Measurements from ENCODE around the gene KCNQ1.

Gene KCNQ1

DNA sequence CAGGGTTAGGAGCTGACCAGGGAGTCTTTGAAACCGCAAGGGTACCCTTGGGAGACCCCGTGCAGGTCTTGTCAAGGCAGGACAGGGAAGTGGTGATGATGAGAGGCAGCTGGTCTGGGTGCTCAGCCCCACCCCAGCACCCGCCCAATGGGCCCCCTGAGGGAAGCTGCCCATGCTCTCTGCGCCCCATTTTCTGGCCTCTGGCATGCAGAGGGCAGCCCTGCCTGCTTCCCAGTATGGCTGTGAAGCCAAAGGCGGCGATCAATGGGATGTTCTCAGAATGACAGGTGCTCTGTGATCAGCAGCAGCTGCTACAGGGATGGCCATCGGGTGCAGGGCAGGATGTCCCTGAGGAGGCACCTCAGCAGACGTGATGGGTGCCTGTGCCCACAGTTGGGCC lies 386.1 kb downstream of the KCNQ1 start:
- ATAC-seq, result no peak
- TF ChIP-seq GLIS3 (CRISPR knock-in tag; IDR thresholded peaks at IDR 0.05) (no peak), ISL1 (CRISPR knock-in tag; IDR thresholded peaks at IDR 0.05) (no peak), CSDC2 (CRISPR knock-in tag; IDR thresholded peaks at IDR 0.05) (no peak), ZNF8 (CRISPR knock-in tag; IDR thresholded peaks at IDR 0.05) (no peak), POU6F1 (CRISPR knock-in tag; IDR thresholded peaks at IDR 0.05; ENCODE audit: borderline replicate concordance, low read depth) (no peak), TSHZ2 (CRISPR knock-in tag; IDR thresholded peaks at IDR 0.05) (no peak), BACH2 (CRISPR knock-in tag; IDR thresholded peaks at IDR 0.05; ENCODE audit: borderline replicate concordance) (no peak), ZNF565 (CRISPR knock-in tag; conservative IDR thresholded peaks at IDR 0.05; ENCODE audit: low read depth) (no peak), ESRRG (CRISPR knock-in tag; IDR thresholded peaks at IDR 0.05) (no peak)

GRCh38 chr11:2831781-2832532 lies 387.1 kb downstream of the KCNQ1 start:
- TF ChIP-seq ZFP30 (CRISPR knock-in tag; IDR thresholded peaks at IDR 0.05), result no peak
- no peak for ATAC-seq

DNA sequence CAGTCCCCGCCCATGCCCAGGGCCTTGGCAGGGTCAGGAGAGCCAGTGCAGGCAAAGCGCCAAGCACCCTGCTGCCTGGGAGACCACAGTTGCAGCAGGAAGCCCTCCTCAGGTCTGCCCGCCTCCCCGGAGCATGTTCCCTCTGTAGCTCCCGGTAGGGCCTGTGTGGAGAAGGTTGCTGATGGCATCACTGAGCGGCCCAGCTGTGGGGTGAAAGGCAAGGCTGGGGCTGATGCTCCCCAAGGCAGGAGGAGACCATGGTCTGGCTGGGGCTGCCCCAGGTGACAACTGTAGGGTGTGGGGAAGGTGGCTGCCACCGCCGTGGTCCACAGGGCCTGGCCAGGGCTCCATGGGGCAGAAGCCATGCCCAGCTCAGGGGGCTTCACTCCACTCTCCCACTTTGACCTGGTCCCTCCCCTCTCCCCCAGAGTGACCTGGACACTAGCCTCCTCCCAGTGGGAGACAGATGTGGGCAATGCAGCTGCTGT lies 387.8 kb downstream of the KCNQ1 start:
- no peak for ATAC-seq
- no peak for TF ChIP-seq ZFP3 (CRISPR knock-in tag; IDR thresholded peaks at IDR 0.05)
- no peak for TF ChIP-seq ZNF565 (CRISPR knock-in tag; conservative IDR thresholded peaks at IDR 0.05; ENCODE audit: low read depth)
- TF ChIP-seq ZC3H10 (CRISPR knock-in tag; IDR thresholded peaks at IDR 0.05), result no peak
- no peak for TF ChIP-seq CSDC2 (CRISPR knock-in tag; IDR thresholded peaks at IDR 0.05)
- TF ChIP-seq PPARA (CRISPR knock-in tag; IDR thresholded peaks at IDR 0.05; ENCODE audit: borderline replicate concordance), result no peak
- no peak for TF ChIP-seq TSHZ2 (CRISPR knock-in tag; IDR thresholded peaks at IDR 0.05)
- TF ChIP-seq GLIS3 (CRISPR knock-in tag; IDR thresholded peaks at IDR 0.05), result no peak
- no peak for TF ChIP-seq ZFP30 (CRISPR knock-in tag; IDR thresholded peaks at IDR 0.05)
- TF ChIP-seq ZNF70 (CRISPR knock-in tag; IDR thresholded peaks at IDR 0.05), result no peak
- no peak for TF ChIP-seq POU6F1 (CRISPR knock-in tag; IDR thresholded peaks at IDR 0.05; ENCODE audit: borderline replicate concordance, low read depth)
- no peak for TF ChIP-seq ESRRG (CRISPR knock-in tag; IDR thresholded peaks at IDR 0.05)
- TF ChIP-seq CSRNP3 (CRISPR knock-in tag; IDR thresholded peaks at IDR 0.05), result no peak
- no peak for TF ChIP-seq TOX (CRISPR knock-in tag; IDR thresholded peaks at IDR 0.05; ENCODE audit: borderline replicate concordance)
- TF ChIP-seq SNAI2 (CRISPR knock-in tag; IDR thresholded peaks at IDR 0.05), result no peak
- TF ChIP-seq, protein P1, sequence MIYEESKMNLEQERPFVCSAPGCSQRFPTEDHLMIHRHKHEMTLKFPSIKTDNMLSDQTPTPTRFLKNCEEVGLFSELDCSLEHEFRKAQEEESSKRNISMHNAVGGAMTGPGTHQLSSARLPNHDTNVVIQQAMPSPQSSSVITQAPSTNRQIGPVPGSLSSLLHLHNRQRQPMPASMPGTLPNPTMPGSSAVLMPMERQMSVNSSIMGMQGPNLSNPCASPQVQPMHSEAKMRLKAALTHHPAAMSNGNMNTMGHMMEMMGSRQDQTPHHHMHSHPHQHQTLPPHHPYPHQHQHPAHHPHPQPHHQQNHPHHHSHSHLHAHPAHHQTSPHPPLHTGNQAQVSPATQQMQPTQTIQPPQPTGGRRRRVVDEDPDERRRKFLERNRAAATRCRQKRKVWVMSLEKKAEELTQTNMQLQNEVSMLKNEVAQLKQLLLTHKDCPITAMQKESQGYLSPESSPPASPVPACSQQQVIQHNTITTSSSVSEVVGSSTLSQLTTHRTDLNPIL (CRISPR knock-in tag; IDR thresholded peaks at IDR 0.05; ENCODE audit: low read depth), result no peak
- TF ChIP-seq OSR1 (CRISPR knock-in tag; IDR thresholded peaks at IDR 0.05), result no peak
- TF ChIP-seq ARNTL (CRISPR knock-in tag; IDR thresholded peaks at IDR 0.05; ENCODE audit: borderline replicate concordance, low read depth), result no peak
- no peak for TF ChIP-seq RARB (CRISPR knock-in tag; IDR thresholded peaks at IDR 0.05)
- TF ChIP-seq ZNF8 (CRISPR knock-in tag; IDR thresholded peaks at IDR 0.05), result no peak

Measured in SK-N-SH treated with all-trans-retinoic acid at 6 μM for 48 hours (cell line).